ENCODE results near the gene DOCK2.

- TF ChIP-seq SIN3A (IDR thresholded peaks at IDR 0.05; ENCODE audit: borderline replicate concordance, insufficient read depth, low read length) (no peak), POLR2AphosphoS5 (IDR thresholded peaks at IDR 0.05; ENCODE audit: low read depth, low read length) (no peak)
Observed at GRCh38 chr5:169991115-169991869, 354.2 kb downstream of the DOCK2 start.
